SH-SY5Y (cell line): Measurements from ENCODE around the gene SYT6.

Source experiments
- GATA2 ChIP-seq: IDR thresholded peaks from 2 replicates; pipeline ENCODE4 v1.6.1; 2011; ENCODE audit warnings: mild to moderate bottlenecking, low read depth, low read length
- GATA3 ChIP-seq: IDR thresholded peaks from 2 replicates; pipeline ENCODE4 v1.6.1; 2011; ENCODE audit warnings: low read depth, mild to moderate bottlenecking, low read length, moderate library complexity

DNA sequence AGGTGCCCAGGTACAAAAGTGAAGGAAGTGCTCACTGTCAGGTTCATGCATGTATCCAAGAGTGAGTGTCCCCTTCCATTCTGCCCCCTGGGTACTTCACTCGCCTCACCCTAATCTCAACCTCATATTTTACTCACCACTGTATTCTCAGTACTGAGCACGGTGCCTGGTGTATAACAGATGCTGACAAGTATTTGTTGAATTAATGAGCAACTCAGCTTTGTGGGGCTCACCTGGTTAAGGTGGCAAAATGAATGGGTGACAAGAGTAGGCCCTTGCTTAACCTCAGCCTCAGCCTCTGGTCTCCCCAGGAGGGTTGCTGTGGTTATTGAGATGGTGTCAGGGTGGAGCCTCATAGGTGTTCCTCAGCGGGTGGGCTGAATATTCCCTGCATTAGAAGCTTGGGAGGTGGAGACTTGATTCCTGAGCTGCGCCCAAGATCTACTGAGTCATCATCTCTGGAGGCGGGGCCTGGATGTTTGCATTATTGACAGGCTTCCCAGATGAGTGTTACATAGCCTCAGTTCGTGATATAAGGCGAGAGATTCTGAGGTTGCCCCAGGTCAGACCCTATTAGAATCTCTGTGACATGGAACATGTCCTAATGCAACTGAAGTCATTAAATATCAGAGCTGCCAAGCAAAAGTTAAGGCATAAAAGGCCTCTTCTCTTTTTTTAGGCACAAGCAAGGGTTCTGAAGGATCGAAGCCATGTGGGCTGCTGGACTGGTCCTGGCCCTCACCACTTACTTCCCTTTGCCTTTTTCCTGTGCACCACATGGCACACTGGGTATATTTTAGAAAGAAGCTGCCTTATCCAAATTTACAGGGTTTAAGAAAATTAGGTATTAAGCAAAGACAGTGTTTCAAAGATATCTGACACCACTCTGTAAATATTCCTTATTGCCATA, 39.2 kb downstream of the SYT6 start:
- TF ChIP-seq GATA2 (no peak), GATA3 (no peak)
